ENCODE measurements around the gene PPARA.
A peak's percentile ranks its signal among the peaks of the same experiment; 100 is the strongest.

PPARA gene

DNA sequence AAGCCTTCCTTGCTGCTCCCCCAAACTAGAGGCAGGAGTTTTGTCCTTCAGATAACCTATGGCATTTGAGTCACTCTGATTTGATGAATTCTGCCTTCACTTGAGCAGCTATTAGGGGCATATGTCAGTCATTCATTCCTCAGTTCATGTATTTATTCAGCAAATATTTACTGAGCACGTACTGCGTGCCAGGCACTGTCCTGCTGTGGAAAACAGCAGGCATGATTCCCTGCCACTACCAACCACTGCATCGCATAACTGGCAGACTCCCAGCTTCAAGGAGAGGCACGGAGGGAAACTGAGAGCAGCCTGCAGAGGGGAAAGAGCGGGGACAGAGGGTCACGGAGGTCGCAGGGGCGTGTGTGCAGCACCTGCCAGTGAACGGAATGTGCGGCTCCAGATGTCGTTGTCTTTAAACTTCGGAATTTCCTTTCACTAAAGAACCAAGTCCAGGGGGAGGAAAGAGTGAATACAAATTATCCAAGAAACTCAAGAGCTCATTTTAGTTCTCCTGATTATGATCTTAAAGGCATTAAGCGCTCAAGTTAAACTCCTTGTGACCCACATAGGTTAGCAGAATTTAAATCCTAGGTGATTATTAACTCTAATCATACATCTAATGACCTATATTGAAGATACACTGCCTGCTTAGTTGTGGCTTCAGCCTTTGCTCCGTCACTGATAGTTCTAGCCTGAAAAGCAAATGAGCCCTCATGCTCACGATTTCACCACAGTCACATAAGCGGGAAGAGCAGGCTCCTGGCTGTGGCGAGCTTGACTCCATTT lies 12.6 kb downstream of the PPARA start:
- no peak for DNase-seq (ENCODE audit: low read depth, low spot score)

DNA sequence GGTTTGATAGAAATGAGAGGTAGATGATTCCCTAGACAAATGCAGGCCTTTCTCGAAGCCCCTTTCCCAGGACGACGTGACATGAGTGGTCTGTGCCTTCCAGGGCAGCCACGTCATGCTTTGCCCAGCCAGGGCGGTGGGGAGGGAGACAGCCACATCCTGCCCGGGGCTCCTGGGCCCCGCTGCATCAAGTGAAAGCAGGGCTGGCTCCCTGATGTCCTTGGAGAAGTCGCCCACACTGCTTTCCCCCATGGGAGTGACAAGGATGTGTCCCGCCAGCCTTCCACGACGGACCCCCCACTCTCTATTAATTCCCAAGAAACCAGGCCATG lies 13.2 kb downstream of the PPARA start:
- no peak for DNase-seq (ENCODE audit: low read depth, low spot score)
- no peak overlapping the region for H3K27ac ChIP-seq

More for the DNA sequence above, 12.6 kb downstream of the PPARA start:
- H3K27ac ChIP-seq: no peak overlapping the region

- H3K27ac ChIP-seq: no peak overlapping the region
- no peak for DNase-seq (ENCODE audit: low read depth, low spot score)
Measured at GRCh38 chr22:46165977-46166376, 15.7 kb downstream of the PPARA start.

DNA sequence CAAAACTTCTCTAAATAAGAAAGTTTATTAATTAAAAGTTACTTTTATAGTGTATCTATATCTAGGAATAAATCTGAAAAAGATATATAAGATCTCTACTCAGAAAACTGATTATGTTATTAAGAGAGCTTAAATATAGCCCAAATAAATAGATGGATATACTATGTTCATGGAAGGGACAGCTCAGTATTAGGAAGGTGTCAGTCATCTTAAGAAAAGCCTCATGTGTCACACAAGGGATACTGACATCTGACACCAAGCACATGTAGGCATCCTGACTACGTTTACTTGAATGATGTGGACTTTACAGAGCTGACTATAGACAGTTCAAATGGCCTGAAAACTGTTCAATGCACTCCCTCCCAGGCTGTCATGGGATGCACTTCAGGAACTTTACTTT lies 19.3 kb downstream of the PPARA start:
- no peak overlapping the region for H3K27ac ChIP-seq
- DNase-seq (ENCODE audit: low read depth, low spot score): no peak

DNA sequence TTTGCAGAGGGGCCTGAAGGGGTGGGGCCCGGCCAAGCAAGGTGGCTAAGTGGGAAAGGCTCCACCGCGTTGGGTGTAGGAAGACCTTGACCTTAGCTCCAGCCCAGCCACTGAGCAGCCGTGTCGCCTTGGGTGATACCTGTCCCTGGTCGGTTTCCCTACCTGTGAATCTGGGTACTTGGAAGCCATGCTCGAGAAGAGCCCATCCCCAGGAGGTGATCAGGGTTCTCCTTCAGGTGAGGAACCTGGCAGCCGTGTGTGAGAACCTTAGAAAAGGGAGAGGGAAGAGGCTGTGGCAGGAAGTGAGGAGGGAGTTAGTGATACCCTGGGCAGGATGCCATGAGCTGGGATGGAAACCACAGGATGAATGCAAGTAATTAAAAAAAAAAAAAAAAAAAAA lies 21.6 kb downstream of the PPARA start:
- peak; percentile 69 for DNase-seq (ENCODE audit: low read depth, low spot score)
- peak overlapping the region; percentile 56 for H3K27ac ChIP-seq

DNA sequence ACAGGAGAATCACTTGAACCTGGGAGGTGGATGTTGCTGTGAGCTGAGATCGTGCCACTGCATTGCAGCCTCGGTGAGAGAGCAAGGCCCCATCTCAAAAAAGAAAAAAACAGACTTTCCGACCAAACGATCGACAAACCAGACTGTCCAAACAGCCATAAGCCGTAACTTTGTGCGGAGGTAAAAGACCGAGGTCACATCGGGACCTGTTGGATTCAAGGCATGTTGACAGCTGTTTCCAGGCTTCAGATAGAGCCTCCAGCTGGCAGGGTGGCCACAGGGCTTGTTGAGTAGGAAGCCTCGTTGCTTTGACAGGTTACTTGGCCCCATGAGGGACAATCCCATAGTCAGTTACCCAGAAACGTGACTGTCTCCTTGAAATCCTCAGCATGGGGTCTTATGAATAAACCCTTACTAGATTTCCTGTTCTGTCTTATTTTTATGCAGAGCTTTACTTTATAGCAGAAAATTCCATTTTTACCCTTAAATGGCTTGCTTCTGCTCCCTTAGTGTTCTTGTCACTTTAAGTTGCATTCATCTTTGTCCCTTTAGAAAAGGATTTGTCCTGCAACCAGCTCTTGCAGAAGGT lies 22.3 kb downstream of the PPARA start:
- peak overlapping the region; percentile 56 for H3K27ac ChIP-seq

GRCh38 chr22:46173152-46173551 lies 22.8 kb downstream of the PPARA start:
- no peak for DNase-seq (ENCODE audit: low read depth, low spot score)
- no peak overlapping the region for H3K27ac ChIP-seq

More for the DNA sequence above, 22.3 kb downstream of the PPARA start:
- DNase-seq (ENCODE audit: low read depth, low spot score): no peak

DNA sequence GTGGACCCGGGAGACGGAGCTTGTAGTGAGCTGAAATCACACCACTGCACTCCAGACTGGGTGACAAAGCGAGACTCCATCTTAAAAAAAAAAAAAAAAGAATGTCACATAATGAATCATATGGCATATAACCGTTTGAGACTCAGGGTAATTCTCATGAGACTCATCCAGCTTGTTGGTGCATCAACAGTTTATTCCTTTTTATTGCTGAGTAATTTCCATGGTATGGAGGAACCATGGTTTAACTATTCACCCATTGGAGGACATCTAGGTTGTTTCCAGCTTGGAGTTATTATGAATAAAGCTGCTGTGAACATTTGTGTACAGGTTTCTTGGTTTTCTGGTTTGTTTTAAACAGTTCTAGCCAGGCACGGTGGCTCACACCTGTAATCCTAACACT lies 25.3 kb downstream of the PPARA start:
- no peak for DNase-seq (ENCODE audit: low read depth, low spot score)
- H3K27ac ChIP-seq: peak overlapping the region; percentile 45

- no peak overlapping the region for H3K27ac ChIP-seq
- no peak for DNase-seq (ENCODE audit: low read depth, low spot score)
Measured at GRCh38 chr22:46176508-46177003, 26.2 kb downstream of the PPARA start.

DNA sequence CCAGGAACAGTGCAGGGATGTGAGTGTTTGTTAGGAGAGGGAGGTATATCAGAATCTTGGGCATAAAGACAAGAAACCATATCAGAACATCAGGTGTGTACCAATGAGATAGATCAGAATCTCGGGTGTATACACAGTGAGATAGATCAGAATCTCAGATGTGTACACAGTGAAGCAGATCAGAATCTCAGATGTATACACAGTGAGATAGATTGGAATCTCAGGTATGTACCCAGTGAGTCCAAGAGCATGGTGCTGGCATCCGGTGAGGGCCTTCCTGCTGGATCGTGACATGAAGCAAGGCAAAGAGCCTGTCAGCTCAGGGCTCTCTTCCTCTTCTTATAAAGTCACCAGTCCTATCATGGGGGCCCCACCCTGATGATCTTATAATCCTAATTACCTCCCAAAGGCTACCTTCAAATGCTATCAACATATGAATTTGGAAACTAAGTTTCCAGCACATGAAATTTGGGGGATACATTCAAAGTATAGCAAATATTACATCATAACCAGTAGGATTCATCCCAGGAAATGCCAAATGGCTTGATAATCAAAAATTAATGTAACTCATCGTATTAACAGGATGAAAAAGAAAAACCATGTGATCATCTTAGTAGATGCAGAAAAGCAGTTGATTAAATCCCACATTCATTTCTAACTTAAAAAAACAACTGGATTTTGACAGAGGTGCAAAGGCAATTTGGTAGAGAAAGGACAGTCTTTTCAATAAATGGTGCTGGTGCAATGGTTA lies 28.6 kb downstream of the PPARA start:
- peak overlapping the region; percentile 42 for H3K27ac ChIP-seq
- no peak for DNase-seq (ENCODE audit: low read depth, low spot score)

- H3K27ac ChIP-seq: peak overlapping the region; percentile 42
- DNase-seq (ENCODE audit: low read depth, low spot score): no peak
Measured at GRCh38 chr22:46179748-46180147, 29.4 kb downstream of the PPARA start.

DNA sequence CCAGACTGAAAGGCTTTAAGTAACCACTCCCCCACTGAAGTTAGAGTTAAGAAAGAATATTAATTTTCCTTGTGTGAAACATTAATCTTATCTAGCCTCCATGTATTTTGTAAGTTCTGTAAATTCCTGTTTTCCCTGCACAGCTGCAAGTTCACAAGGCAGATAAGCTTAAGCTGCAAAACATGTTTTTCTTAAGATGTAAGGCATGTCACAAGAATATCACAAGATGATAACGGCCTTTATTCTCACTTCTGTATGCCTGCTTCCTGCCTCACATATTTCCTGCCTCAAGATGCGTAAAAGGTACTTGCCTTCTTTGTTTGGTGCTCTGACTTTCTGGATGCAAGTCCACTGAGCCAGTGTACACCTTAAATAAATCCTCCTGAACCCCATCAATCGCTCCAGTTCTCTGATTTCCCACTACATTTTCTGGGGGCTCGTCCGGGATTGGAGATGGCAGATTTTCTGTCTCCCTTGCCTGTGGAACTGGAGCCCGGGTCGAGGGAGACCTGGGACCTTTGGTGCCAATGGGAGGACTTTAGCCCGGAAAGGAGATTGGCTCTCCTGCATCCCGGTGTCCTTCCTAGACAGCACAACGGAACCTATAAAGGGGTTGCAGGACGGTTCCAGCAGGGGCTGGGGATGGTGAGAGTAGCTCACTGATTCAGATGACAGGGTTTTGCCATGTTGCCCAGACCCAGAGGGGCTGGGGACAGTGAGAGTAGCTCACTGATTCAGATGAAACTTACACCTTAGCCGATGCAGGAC lies 30.2 kb downstream of the PPARA start:
- no peak overlapping the region for H3K27ac ChIP-seq
- no peak for DNase-seq (ENCODE audit: low read depth, low spot score)

DNA sequence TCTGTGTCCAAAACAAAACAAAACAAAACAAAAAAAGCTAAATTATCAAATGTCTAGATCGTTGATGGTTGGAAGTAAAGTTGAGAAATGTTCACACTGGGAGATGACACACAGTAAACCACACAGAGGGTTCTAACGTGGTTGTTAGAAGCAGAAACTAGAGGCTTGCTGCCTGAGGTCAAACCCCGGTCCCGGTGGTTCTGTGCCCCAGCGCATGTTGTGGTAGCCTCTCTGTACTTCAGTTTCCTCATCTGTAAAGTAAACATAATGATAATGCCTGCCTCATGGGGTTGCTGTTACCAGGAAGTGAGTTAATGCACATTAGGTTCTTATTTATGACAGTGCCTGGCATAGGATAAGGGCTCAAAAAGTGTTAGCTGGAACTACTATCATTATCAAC lies 33.4 kb downstream of the PPARA start:
- no peak overlapping the region for H3K27ac ChIP-seq
- no peak for DNase-seq (ENCODE audit: low read depth, low spot score)

GRCh38 chr22:46185283-46185682 lies 35.0 kb downstream of the PPARA start:
- H3K27ac ChIP-seq: no peak overlapping the region
- no peak for DNase-seq (ENCODE audit: low read depth, low spot score)

DNA sequence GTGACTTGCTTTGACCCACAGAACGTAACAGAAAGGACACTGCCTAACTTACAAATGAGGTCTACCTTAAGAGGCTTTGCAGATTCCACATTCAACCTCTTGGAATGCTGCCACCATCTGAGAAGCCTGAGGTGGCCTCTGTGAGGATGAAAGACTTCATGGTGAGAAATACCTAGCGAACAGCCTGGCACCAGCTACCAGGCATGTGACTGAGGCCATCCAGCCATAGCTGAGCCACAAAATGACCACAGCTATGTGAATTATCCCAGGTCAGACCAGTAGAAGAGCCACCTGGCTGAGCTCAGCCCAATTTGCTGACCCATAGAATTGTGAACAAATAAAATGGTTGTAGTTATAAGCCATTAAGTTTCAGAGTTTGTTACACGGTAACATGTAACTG lies 37.5 kb downstream of the PPARA start:
- no peak for DNase-seq (ENCODE audit: low read depth, low spot score)
- H3K27ac ChIP-seq: no peak overlapping the region

- H3K27ac ChIP-seq: no peak overlapping the region
- DNase-seq (ENCODE audit: low read depth, low spot score): no peak
Measured at GRCh38 chr22:46192210-46192993, 42.1 kb downstream of the PPARA start.

GRCh38 chr22:46193898-46194310 lies 43.6 kb downstream of the PPARA start:
- DNase-seq (ENCODE audit: low read depth, low spot score): no peak
- no peak overlapping the region for H3K27ac ChIP-seq

- DNase-seq (ENCODE audit: low read depth, low spot score): no peak
- no peak overlapping the region for H3K27ac ChIP-seq
Measured at GRCh38 chr22:46195487-46196165, 45.3 kb downstream of the PPARA start.

DNA sequence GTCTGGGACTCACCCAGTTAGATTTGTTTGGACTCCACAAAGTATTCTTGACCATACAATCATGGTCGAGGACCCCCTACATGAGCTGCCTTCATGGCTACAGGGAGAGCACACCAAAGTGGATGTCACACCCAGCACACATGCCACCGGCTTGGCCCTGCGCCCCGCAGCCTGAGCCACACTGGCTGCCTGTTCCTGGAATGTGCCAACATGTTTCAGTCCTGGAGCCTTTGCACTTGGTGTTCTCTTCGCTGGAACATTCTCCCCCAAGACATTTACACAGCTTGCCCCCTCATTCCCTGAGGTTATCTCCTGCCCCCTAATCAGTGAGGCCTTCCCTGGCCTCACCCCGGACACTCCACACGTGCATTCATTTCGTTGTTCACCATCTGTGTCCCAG lies 46.0 kb downstream of the PPARA start:
- no peak for DNase-seq (ENCODE audit: low read depth, low spot score)
- no peak overlapping the region for H3K27ac ChIP-seq

Data from epithelial cell of prostate (primary cell).